GM12878 (cell line): ENCODE measurements around the gene ANKIB1.

Experiments used
- CBX3 ChIP-seq: fragments of 200-600 bp; sonication (generic); IDR thresholded peaks from 2 replicates; pipeline ENCODE4 v1.6.1; 2016; ENCODE audit warnings: low read depth, borderline replicate concordance
- EZH2 ChIP-seq: IDR thresholded peaks from 2 replicates; pipeline ENCODE4 v1.6.1; 2012; ENCODE audit warnings: low read depth, mild to moderate bottlenecking, control low read depth, inconsistent platforms, low read length, borderline replicate concordance; ENCODE audit not compliant: control insufficient read depth
- HDAC2 ChIP-seq: fragments of 200-600 bp; sonication (generic); IDR thresholded peaks from 2 replicates; pipeline ENCODE4 v1.6.1; 2017
- JUNB ChIP-seq: IDR thresholded peaks from 2 replicates; pipeline ENCODE4 v1.6.1; 2016; ENCODE audit warnings: antibody characterized with exemption, mild to moderate bottlenecking
- KLF5 ChIP-seq: fragments of 450-650 bp; IDR thresholded peaks from 2 replicates; pipeline ENCODE4 v1.6.1; 2014; ENCODE audit warnings: mild to moderate bottlenecking; ENCODE audit not compliant: partially characterized antibody
- LARP7 ChIP-seq: fragments of 450-650 bp; IDR thresholded peaks from 2 replicates; pipeline ENCODE4 v1.6.1; 2017; ENCODE audit warnings: mild to moderate bottlenecking
- POLR2A ChIP-seq: IDR thresholded peaks from 2 replicates; pipeline ENCODE4 v1.6.1; 2011; ENCODE audit warnings: low read depth, mild to moderate bottlenecking, low read length
- POLR2AphosphoS5 ChIP-seq: IDR thresholded peaks from 2 replicates; pipeline ENCODE4 v1.6.1; 2011; ENCODE audit warnings: mild to moderate bottlenecking, low read length, inconsistent platforms
- RCOR1 ChIP-seq: conservative IDR thresholded peaks from 2 replicates; pipeline ENCODE4 v1.6.1; 2012; ENCODE audit warnings: low read depth, low read length, improper control_type of control experiment
- TAF1 ChIP-seq: IDR thresholded peaks from 2 replicates; pipeline ENCODE4 v1.6.1; 2011; ENCODE audit warnings: mild to moderate bottlenecking, low read depth, low read length, borderline replicate concordance
- TF ChIP-seq, protein P1 (sequence below), 3 experiments: IDR thresholded peaks in 2 of 3; conservative IDR thresholded peaks in 1 of 3; 2 replicates each; pipeline ENCODE4 v1.5.1; 2011; ENCODE audit warnings: low read depth in 3 of 3, low read length in 3 of 3, mild to moderate bottlenecking in 3 of 3, control low read depth in 2 of 3, moderate library complexity in 2 of 3, inconsistent platforms in 1 of 3, mixed read lengths in 1 of 3; ENCODE audit not compliant: control insufficient read depth in 2 of 3, insufficient read depth in 1 of 3; ENCODE audit errors: extremely low read depth in 1 of 3
- TF ChIP-seq, protein P2 (sequence below): IDR thresholded peaks from 2 replicates; pipeline ENCODE4 v1.6.1; 2011; ENCODE audit warnings: borderline replicate concordance, low read depth, mild to moderate bottlenecking, moderate library complexity, mixed read lengths, low read length; ENCODE audit not compliant: insufficient read depth; ENCODE audit errors: extremely low read length

DNA sequence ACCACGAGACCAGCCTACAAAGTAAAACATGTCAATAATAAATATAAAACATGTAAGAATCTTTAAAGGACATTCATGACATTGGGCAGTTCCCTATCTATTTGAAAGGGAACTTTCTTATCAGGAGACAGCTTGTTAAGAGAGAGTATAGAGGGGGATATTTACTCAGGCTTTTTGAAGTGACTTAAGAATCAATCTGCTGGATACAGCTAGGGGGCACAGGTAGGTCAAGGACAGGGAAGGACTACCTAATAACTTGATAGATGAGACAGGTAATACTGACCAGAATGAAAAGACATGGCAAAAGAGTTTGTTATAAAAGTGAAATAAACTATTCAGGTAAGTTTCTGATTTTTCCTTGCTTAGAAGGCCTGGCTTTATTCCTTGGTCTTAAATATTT is 45.0 kb upstream of the ANKIB1 start:
- TF ChIP-seq KLF5 (no peak), POLR2AphosphoS5 (no peak), TAF1 (no peak), HDAC2 (no peak), RCOR1 (no peak), EZH2 (no peak), POLR2A (no peak), JUNB (no peak), LARP7 (no peak), CBX3 (no peak)
- TF ChIP-seq, protein P1, sequence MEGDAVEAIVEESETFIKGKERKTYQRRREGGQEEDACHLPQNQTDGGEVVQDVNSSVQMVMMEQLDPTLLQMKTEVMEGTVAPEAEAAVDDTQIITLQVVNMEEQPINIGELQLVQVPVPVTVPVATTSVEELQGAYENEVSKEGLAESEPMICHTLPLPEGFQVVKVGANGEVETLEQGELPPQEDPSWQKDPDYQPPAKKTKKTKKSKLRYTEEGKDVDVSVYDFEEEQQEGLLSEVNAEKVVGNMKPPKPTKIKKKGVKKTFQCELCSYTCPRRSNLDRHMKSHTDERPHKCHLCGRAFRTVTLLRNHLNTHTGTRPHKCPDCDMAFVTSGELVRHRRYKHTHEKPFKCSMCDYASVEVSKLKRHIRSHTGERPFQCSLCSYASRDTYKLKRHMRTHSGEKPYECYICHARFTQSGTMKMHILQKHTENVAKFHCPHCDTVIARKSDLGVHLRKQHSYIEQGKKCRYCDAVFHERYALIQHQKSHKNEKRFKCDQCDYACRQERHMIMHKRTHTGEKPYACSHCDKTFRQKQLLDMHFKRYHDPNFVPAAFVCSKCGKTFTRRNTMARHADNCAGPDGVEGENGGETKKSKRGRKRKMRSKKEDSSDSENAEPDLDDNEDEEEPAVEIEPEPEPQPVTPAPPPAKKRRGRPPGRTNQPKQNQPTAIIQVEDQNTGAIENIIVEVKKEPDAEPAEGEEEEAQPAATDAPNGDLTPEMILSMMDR (IDR thresholded peaks at IDR 0.05 in 2 of 3, conservative IDR thresholded peaks at IDR 0.05 in 1 of 3; ENCODE audit: control insufficient read depth in 2 of 3, extremely low read depth in 1 of 3, insufficient read depth in 1 of 3, low read depth in 3 of 3, low read length in 3 of 3), result peak in 1 of 3 experiments; percentile 21; a peak in 1 of 6 replicates
- TF ChIP-seq, protein P2, sequence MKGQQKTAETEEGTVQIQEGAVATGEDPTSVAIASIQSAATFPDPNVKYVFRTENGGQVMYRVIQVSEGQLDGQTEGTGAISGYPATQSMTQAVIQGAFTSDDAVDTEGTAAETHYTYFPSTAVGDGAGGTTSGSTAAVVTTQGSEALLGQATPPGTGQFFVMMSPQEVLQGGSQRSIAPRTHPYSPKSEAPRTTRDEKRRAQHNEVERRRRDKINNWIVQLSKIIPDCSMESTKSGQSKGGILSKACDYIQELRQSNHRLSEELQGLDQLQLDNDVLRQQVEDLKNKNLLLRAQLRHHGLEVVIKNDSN, result no peak
